B cell (primary cell): ENCODE data around the gene TAS2R40. TPM values are rescaled to one million over a fixed set of nuclear protein-coding genes. Genes with fewer than 3 reads are reported as not detected.

ENCODE experiments used
- ATAC-seq: fragments of 200-7000 bp; cut with Tn5 transposase; one replicate; pipeline ENCODE4 v1.10.0; 2021; ENCODE audit warnings: low read depth, mild to moderate bottlenecking, moderate number of reproducible peaks, moderate library complexity
- CTCF ChIA-PET: fragments of 350-600 bp; sonication (Branson Sonifier 250); formaldehyde crosslinking; loops from one replicate; lab custom pipeline; 2021; ENCODE audit warnings: antibody characterized with exemption, inconsistent platforms; lab: Charles Lee
- POLR2A ChIA-PET: fragments of 350-600 bp; sonication (Branson Sonifier 250); formaldehyde crosslinking; loops from one replicate; lab custom pipeline; 2021; ENCODE audit warnings: antibody characterized with exemption; lab: Charles Lee
- DNase-seq: peaks from one replicate; pipeline ENCODE4 v3.0.0; 2013
- H2AFZ ChIP-seq: 2 replicates; pipeline ENCODE4 v1.6.1; 2012; ENCODE audit warnings: mild to moderate bottlenecking, low read depth, low read length; ENCODE audit not compliant: insufficient read depth, poor library complexity, severe bottlenecking
- H3K27ac ChIP-seq, 2 donors: 1 replicate in 1 of 2; 2 replicates in 1 of 2; pipeline ENCODE4 v1.5.1; 2012 to 2013; ENCODE audit warnings: low read length in 2 of 2, mild to moderate bottlenecking in 2 of 2, moderate library complexity in 1 of 2
- H3K27me3 ChIP-seq, 4 experiments: fragments of 200-600 bp in 1 of 4; sonication (generic) in 1 of 4; replicated peaks in 1 of 4; 1 replicate in 2 of 4; 2 replicates in 2 of 4; pipeline versions ENCODE4 v1.6.1 to v1.7.0; 2013 to 2016; ENCODE audit warnings: low read length in 3 of 4, mild to moderate bottlenecking in 2 of 4, mixed read lengths in 1 of 4, moderate library complexity in 1 of 4; ENCODE audit not compliant: insufficient read depth in 4 of 4, control insufficient read depth in 3 of 4; ENCODE audit errors: control extremely low read depth in 1 of 4
- H3K36me3 ChIP-seq, 2 experiments: replicated peaks in 1 of 2; 1 replicate in 1 of 2; 2 replicates in 1 of 2; pipeline versions ENCODE4 v1.6.1 to v1.7.1; 2013; ENCODE audit warnings: low read length in 1 of 2; ENCODE audit not compliant: insufficient read depth in 2 of 2, control insufficient read depth in 1 of 2; ENCODE audit errors: control extremely low read depth in 1 of 2, extremely low read depth in 1 of 2
- H3K4me1 ChIP-seq, 2 donors: fragments of 200-600 bp in 1 of 2; sonication (generic) in 1 of 2; 1 replicate in 1 of 2; 2 replicates in 1 of 2; pipeline versions ENCODE4 v1.5.1 to v1.6.1; 2013 to 2017; ENCODE audit warnings: low read length in 2 of 2; ENCODE audit not compliant: control insufficient read depth in 2 of 2, insufficient read depth in 2 of 2
- H3K4me2 ChIP-seq: replicated peaks from 2 replicates; pipeline ENCODE3; 2012; ENCODE audit warnings: mild to moderate bottlenecking, low read depth, low read length; ENCODE audit not compliant: poor library complexity, severe bottlenecking
- H3K4me3 ChIP-seq, 5 experiments: fragments of 200-600 bp in 1 of 5; sonication (generic) in 1 of 5; 1 replicate in 3 of 5; 2 replicates in 2 of 5; pipeline versions ENCODE4 v1.5.1 to v1.7.0; 2011 to 2016; ENCODE audit warnings: low read length in 4 of 5, mild to moderate bottlenecking in 4 of 5, low read depth in 2 of 5, control low read depth in 1 of 5, moderate library complexity in 1 of 5; ENCODE audit not compliant: insufficient read depth in 1 of 5; ENCODE audit errors: control extremely low read depth in 1 of 5, extremely low read depth in 1 of 5
- H3K79me2 ChIP-seq: fragments of 200-600 bp; sonication (generic); one replicate; pipeline ENCODE4 v1.6.0; 2016; ENCODE audit warnings: low read length; ENCODE audit not compliant: control insufficient read depth, insufficient read depth
- H3K9ac ChIP-seq: fragments of 200-600 bp; sonication (generic); 2 replicates; pipeline ENCODE4 v1.6.1; 2017; ENCODE audit warnings: mild to moderate bottlenecking, low read length, moderate library complexity
- H3K9me3 ChIP-seq, 3 donors: one replicate each; pipeline versions ENCODE4 v1.6.1 to v1.7.1; 2013; ENCODE audit warnings: low read length in 2 of 3; ENCODE audit not compliant: control insufficient read depth in 2 of 3, insufficient read depth in 1 of 3; ENCODE audit errors: control extremely low read depth in 1 of 3
- H4K20me1 ChIP-seq: 2 replicates; pipeline ENCODE4 v1.6.0; 2012; ENCODE audit warnings: mild to moderate bottlenecking, low read length; ENCODE audit not compliant: insufficient read depth, control insufficient read depth, poor library complexity, severe bottlenecking
- H3K27ac Mint-ChIP-seq: one replicate; pipeline ENCODE4 v1.8.0; 2021; ENCODE audit warnings: mixed read lengths
- H3K27me3 Mint-ChIP-seq: one replicate; pipeline ENCODE4 v1.8.0; 2021; ENCODE audit warnings: mixed read lengths
- H3K4me1 Mint-ChIP-seq: one replicate; pipeline ENCODE4 v1.8.0; 2021; ENCODE audit warnings: mixed read lengths
- H3K4me3 Mint-ChIP-seq: one replicate; pipeline ENCODE4 v1.8.0; 2021; ENCODE audit warnings: mixed read lengths
- H3K9me3 Mint-ChIP-seq: one replicate; pipeline ENCODE4 v1.8.0; 2022; ENCODE audit warnings: mixed read lengths; ENCODE audit not compliant: insufficient read depth
- CTCF ChIP-seq: fragments of 200-600 bp; IDR thresholded peaks from one replicate; pipeline ENCODE4 v1.8.0; 2022; ENCODE audit warnings: antibody characterized with exemption, mild to moderate bottlenecking
- EZH2 ChIP-seq: IDR thresholded peaks from 2 replicates; pipeline ENCODE4 v1.6.1; 2012; ENCODE audit warnings: borderline replicate concordance, low read depth, mild to moderate bottlenecking, moderate library complexity, low read length; ENCODE audit not compliant: insufficient read depth, poor library complexity, severe bottlenecking
- WGBS: methylation state at CpG from one replicate; pipeline ENCODE4 v1.1.5; 2013; ENCODE audit warnings: missing lambda C conversion rate; ENCODE audit not compliant: insufficient coverage; 5-methylcytosine and 5-hydroxymethylcytosine counted together
- intact Hi-C: fragments of 100-400 bp; cut with micrococcal nuclease; formaldehyde crosslinking; loops from one replicate; pipeline ENCODE4 v1.10.0; 2022
- polyA plus RNA-seq: library from polyadenylated mRNA; depleted of rRNA; stranded (reverse); fragments of >200 nt; gene quantifications from 2 replicates; pipeline ENCODE4 v1.2.3, GENCODE V29; 2012
- total RNA-seq, 2 donors: library from RNA; stranded (reverse); fragments of 120-200 nt in 1 of 2; gene quantifications; 1 replicate in 1 of 2; 2 replicates in 1 of 2; pipeline versions ENCODE4 v1.2.3 to v1.2.4, GENCODE V29; 2013 to 2022

Gene TAS2R40
- total and polyA plus RNA-seq, 2 donors (not counting 1 experiment from before 2014, with no cell fraction given) = not detected

GRCh38 chr7:143237366-143237765 is 15.5 kb downstream of the TAS2R40 start:
- no peak overlapping the region for H3K27ac Mint-ChIP-seq
- POLR2A ChIA-PET = no interaction called here
- DNase-seq = no peak
- TF ChIP-seq CTCF (no peak), EZH2 (no peak)
- H3K4me1 ChIP-seq = peaks cover 4% of the 10 kb centered on the region in 2 donors
- H3K27ac ChIP-seq = no peak overlapping the region
- intact Hi-C loops = no loop called here
- H3K9me3 ChIP-seq = peaks cover 5 to 18% (median 8%) of the 10 kb centered on the region in 3 donors
- H3K4me1 Mint-ChIP-seq = peaks cover 5% of the 10 kb centered on the region
- H3K9me3 Mint-ChIP-seq = peaks cover 13% of the 10 kb centered on the region
- H3K36me3 ChIP-seq = no peaks in the 10 kb centered on the region
- no peaks in the 10 kb centered on the region for H4K20me1 ChIP-seq
- H2AFZ ChIP-seq = no peak overlapping the region
- H3K4me3 Mint-ChIP-seq = no peak overlapping the region
- H3K79me2 ChIP-seq = no peaks in the 10 kb centered on the region
- no peak overlapping the region for H3K4me3 ChIP-seq
- no peak overlapping the region for H3K4me2 ChIP-seq
- peaks cover 0 to 4% (median 2%) of the 10 kb centered on the region in 4 experiments for H3K27me3 ChIP-seq
- ATAC-seq = no peak
- CTCF ChIA-PET = no interaction called here
- H3K27me3 Mint-ChIP-seq = peaks cover 34% of the 10 kb centered on the region
- H3K9ac ChIP-seq = no peak overlapping the region

- H3K4me3 ChIP-seq = no peak overlapping the region
- peaks cover 0 to 3% (median 0%) of the 10 kb centered on the region in 4 experiments for H3K27me3 ChIP-seq
- POLR2A ChIA-PET = no interaction called here
- H3K27me3 Mint-ChIP-seq = peaks cover 37% of the 10 kb centered on the region
- no peaks in the 10 kb centered on the region for H4K20me1 ChIP-seq
- CTCF ChIA-PET = interaction anchor here (0.7 to 6.4 kb wide), 7 partner anchors 9 to 229 kb away, joined by 3 to 172 read pairs (median 19); no protein-coding TSS in a partner anchor
- H3K9ac ChIP-seq = no peak overlapping the region
- no peaks in the 10 kb centered on the region for H3K36me3 ChIP-seq
- H3K4me2 ChIP-seq = no peak overlapping the region
- H3K27ac ChIP-seq = no peak overlapping the region
- peaks cover 13% of the 10 kb centered on the region for H3K9me3 Mint-ChIP-seq
- WGBS = no CpG with 5 or more reads among the region's 1 CpG
- DNase-seq = no peak
- H3K4me3 Mint-ChIP-seq = no peak overlapping the region
- peaks cover 4% of the 10 kb centered on the region in 2 donors for H3K4me1 ChIP-seq
- ATAC-seq = no peak
- H3K9me3 ChIP-seq = peaks cover 5 to 18% (median 8%) of the 10 kb centered on the region in 3 donors
- H3K27ac Mint-ChIP-seq = no peak overlapping the region
- H3K4me1 Mint-ChIP-seq = peaks cover 5% of the 10 kb centered on the region
- no peak overlapping the region for H2AFZ ChIP-seq
- H3K79me2 ChIP-seq = no peaks in the 10 kb centered on the region
- intact Hi-C loops = no loop called here
- TF ChIP-seq EZH2 = no peak
- TF ChIP-seq CTCF = no peak
These were observed 16.6 kb downstream of the TAS2R40 start for GRCh38 chr7:143238289-143238980.
